Measurements from ENCODE around the gene AHR.
A peak's percentile ranks its signal among the peaks of the same experiment; 100 is the strongest.

The AHR gene

DNA sequence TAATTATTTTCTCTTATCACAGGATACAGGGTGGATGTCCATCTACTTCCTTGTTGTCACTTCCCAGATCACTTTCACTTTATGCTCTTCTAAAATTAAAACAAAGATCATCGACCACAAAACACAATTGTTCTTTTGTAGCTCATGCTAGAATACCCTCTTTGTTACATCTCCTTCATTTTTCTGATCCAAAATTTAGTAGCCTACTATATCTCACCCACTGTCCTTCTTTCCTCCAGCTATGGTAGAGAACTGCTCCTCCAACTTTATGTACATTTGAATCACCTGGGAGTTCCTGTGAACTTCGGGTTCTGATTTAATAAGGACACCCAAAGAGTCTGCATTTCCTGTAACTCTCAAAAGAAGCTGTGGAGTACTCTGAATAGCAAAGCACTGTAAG is 1.2 kb upstream of the AHR start:
- H3K4me1 ChIP-seq (ENCODE audit: control insufficient read depth, low read length): peaks cover 35% of the 10 kb centered on the region

DNA sequence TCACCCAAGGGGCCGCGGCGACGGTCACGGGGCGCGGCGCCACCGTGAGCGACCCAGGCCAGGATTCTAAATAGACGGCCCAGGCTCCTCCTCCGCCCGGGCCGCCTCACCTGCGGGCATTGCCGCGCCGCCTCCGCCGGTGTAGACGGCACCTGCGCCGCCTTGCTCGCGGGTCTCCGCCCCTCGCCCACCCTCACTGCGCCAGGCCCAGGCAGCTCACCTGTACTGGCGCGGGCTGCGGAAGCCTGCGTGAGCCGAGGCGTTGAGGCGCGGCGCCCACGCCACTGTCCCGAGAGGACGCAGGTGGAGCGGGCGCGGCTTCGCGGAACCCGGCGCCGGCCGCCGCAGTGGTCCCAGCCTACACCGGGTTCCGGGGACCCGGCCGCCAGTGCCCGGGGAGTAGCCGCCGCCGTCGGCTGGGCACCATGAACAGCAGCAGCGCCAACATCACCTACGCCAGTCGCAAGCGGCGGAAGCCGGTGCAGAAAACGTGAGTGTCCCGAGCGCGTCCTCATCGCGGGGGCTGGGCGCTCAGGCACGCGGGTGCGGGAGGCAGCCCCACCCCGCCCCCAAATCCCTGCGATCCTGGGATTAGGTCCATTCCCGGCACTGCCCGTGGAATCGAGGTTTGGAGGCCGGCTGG is 509 bp downstream of the AHR start:
- peak; percentile 10 for TF ChIP-seq CTCF (IDR thresholded peaks at IDR 0.05; ENCODE audit: low read depth, low read length, poor library complexity, severe bottlenecking)
- TF ChIP-seq EZH2phosphoT487 (IDR thresholded peaks at IDR 0.05; ENCODE audit: borderline replicate concordance, low read length): no peak
- peak overlapping the region; percentile 47 for H3K27ac ChIP-seq (ENCODE audit: low read depth, low read length)
- peak overlapping the region; percentile 90 for H3K4me3 ChIP-seq (ENCODE audit: low read length)
- H3K9me2 ChIP-seq (replicated peaks; ENCODE audit: control insufficient read depth, low read length): no peaks in the 10 kb centered on the region
- peaks cover 51% of the 10 kb centered on the region for H3K4me1 ChIP-seq (ENCODE audit: control insufficient read depth, low read length)
- peaks cover 50% of the 10 kb centered on the region for H3K79me2 ChIP-seq (ENCODE audit: control insufficient read depth, low read length)
- peaks cover 8% of the 10 kb centered on the region for H3K9me3 ChIP-seq (ENCODE audit: control insufficient read depth, insufficient read depth, low read length)
- 0 out of 2 replicates have a peak, but pooled peaks cover 3% of the 10 kb centered on the region for H4K20me1 ChIP-seq (ENCODE audit: control insufficient read depth, insufficient read depth, low read depth, low read length)
- H3K4me2 ChIP-seq (ENCODE audit: low read length): peak overlapping the region; percentile 93
- no peaks in the 10 kb centered on the region for H3K27me3 ChIP-seq (ENCODE audit: control insufficient read depth, low read length)
- peaks cover 28% of the 10 kb centered on the region for H3F3A ChIP-seq (ENCODE audit: control insufficient read depth, insufficient read depth)
- H3K36me3 ChIP-seq (ENCODE audit: control insufficient read depth, low read length): peaks cover 6% of the 10 kb centered on the region

More for the DNA sequence above, 1.2 kb upstream of the AHR start:
- H3K4me3 ChIP-seq (ENCODE audit: low read length): peak overlapping the region; percentile 90
- peaks cover 18% of the 10 kb centered on the region for H3F3A ChIP-seq (ENCODE audit: control insufficient read depth, insufficient read depth)
- H3K27me3 ChIP-seq (ENCODE audit: control insufficient read depth, low read length): no peaks in the 10 kb centered on the region
- TF ChIP-seq CTCF (IDR thresholded peaks at IDR 0.05; ENCODE audit: low read depth, low read length, poor library complexity, severe bottlenecking) (no peak), EZH2phosphoT487 (IDR thresholded peaks at IDR 0.05; ENCODE audit: borderline replicate concordance, low read length) (no peak)
- H3K9me3 ChIP-seq (ENCODE audit: control insufficient read depth, insufficient read depth, low read length): peaks cover 8% of the 10 kb centered on the region
- H3K4me2 ChIP-seq (ENCODE audit: low read length): peak overlapping the region; percentile 87
- H3K27ac ChIP-seq (ENCODE audit: low read depth, low read length): peak overlapping the region; percentile 54; the same call in 1 of the 2 replicates
- no peaks in the 10 kb centered on the region for H4K20me1 ChIP-seq (ENCODE audit: control insufficient read depth, insufficient read depth, low read depth, low read length)
- peaks cover 34% of the 10 kb centered on the region for H3K79me2 ChIP-seq (ENCODE audit: control insufficient read depth, low read length)
- H3K9me2 ChIP-seq (replicated peaks; ENCODE audit: control insufficient read depth, low read length): no peaks in the 10 kb centered on the region
- peaks cover 6% of the 10 kb centered on the region for H3K36me3 ChIP-seq (ENCODE audit: control insufficient read depth, low read length)

- Histone ChIP-seq H3F3A (ENCODE audit: control insufficient read depth, insufficient read depth) (peaks cover 28% of the 10 kb centered on the region), H3K27ac (ENCODE audit: low read depth, low read length) (peak overlapping the region; percentile 47), H3K27me3 (ENCODE audit: control insufficient read depth, low read length) (no peaks in the 10 kb centered on the region), H3K4me2 (ENCODE audit: low read length) (peak overlapping the region; percentile 93), H3K36me3 (ENCODE audit: control insufficient read depth, low read length) (peaks cover 6% of the 10 kb centered on the region), H3K9me2 (replicated peaks; ENCODE audit: control insufficient read depth, low read length) (no peaks in the 10 kb centered on the region), H3K4me1 (ENCODE audit: control insufficient read depth, low read length) (peaks cover 57% of the 10 kb centered on the region), H4K20me1 (ENCODE audit: control insufficient read depth, insufficient read depth, low read depth, low read length) (0 out of 2 replicates have a peak, but pooled peaks cover 3% of the 10 kb centered on the region), H3K9me3 (ENCODE audit: control insufficient read depth, insufficient read depth, low read length) (peaks cover 8% of the 10 kb centered on the region), H3K79me2 (ENCODE audit: control insufficient read depth, low read length) (peaks cover 56% of the 10 kb centered on the region), H3K4me3 (ENCODE audit: low read length) (peak overlapping the region; percentile 90)
- TF ChIP-seq CTCF (IDR thresholded peaks at IDR 0.05; ENCODE audit: low read depth, low read length, poor library complexity, severe bottlenecking) (no peak), EZH2phosphoT487 (IDR thresholded peaks at IDR 0.05; ENCODE audit: borderline replicate concordance, low read length) (peak; percentile 41; the same call in 1 of the 2 replicates)
These were observed 1.1 kb downstream of the AHR start for GRCh38 chr7:17299483-17299991.
